Measurements from ENCODE around the gene APOL4.
A peak's percentile ranks its signal among the peaks of the same experiment; 100 is the strongest.
"Not testable (repeated sequence)": the region's sequence is repeated elsewhere in the genome, so short reads cannot be mapped to it uniquely, and the experiment has no call there.

Gene APOL4

DNA sequence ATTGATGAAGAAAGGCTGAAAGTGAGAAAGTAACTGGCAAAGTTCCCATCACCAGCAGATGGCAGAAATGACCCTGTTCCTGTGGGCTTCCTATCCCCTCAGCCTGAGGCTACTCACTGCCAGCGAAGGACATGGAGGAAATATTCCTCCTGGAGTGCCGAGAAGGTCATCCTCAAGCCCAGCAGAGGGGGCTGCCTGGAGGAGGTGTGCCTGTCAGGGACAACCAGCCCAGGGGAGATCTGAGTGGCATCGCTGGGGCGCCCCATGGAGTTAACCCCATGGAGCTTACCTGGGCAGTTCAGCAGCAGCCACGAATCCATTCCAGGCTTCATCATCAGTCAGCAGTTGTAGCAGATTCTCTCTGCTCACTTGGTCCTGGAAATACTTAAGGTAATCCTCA, 29.4 kb upstream of the APOL4 start:
- not testable (repeated sequence) for DNase-seq

DNA sequence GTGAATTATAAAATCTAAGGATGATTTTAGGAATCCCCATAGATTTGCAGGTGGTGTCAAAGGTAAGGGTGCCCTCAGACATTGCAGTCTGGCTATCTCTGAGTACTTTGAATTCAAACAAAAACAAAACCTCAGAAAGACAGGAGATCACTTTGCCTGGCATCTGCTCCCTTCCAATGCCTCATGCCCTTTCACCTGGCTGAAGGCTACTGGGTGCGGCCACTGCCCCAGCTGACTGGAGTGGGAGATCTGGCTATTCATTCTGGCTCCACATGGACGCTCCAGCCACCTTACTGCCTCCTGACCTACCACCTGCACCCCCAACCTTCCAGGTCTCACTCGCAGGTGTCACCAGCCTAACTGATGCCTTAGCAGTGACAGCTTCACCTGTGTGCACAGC, 28.0 kb upstream of the APOL4 start:
- DNase-seq: not testable (repeated sequence)

DNA sequence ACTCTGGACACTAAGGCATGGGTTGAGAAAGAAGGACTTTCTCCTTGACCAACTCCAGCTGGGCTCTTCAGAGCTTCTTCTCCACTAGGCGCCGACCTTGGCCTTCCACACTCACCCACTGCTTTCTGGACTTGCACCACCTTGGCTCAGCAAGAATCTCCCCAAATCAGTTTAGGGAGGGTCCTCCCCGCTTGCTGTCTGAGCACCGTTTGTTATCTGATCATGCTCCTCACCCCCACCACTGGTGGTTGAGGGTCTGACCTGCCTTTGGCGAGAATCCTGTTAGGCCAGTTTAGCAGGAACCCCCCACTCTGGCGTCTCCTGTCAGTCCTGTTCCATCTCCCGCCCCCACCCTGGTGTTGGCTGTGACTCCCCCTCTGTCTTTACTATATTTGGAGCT, 27.3 kb upstream of the APOL4 start:
- no peak for DNase-seq

DNA sequence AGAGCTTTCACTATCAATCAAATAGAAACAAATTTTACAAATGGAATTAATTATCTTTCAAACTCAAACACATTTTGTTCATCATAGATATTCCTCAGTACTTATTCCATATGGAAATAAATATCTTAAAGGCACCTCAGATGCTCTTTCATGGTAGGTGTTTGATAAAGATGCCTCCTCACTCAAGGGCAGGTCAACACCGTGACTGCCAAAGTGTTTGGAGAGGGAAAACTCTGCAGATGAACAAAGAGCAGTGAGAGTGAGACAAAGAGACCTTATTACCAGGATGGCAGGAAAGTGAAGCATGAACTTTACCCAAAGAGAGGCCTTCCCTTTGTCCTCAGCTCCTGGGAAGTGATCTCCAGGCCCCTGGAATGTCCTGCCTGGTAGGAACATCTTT, 26.8 kb upstream of the APOL4 start:
- not testable (repeated sequence) for DNase-seq

DNA sequence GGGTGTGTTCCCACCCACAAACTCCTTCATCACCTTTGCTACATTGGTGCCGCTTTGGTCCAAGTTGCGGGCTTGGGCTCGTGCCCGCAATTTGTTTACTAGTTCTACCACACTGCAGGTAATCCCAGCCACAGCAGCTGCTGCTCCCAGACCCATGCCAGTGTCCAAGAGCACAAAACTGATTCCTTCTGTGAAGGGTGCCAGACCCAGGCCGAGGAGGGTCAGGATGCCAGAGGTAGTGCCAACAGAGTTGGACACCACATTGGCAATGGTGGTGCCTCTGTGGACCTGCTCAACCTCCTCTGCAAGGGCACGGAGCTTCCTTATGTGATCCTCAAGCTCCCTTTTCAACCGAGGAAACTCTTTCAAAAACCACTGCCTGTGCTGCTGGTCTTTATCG, 26.2 kb upstream of the APOL4 start:
- no peak for DNase-seq

DNA sequence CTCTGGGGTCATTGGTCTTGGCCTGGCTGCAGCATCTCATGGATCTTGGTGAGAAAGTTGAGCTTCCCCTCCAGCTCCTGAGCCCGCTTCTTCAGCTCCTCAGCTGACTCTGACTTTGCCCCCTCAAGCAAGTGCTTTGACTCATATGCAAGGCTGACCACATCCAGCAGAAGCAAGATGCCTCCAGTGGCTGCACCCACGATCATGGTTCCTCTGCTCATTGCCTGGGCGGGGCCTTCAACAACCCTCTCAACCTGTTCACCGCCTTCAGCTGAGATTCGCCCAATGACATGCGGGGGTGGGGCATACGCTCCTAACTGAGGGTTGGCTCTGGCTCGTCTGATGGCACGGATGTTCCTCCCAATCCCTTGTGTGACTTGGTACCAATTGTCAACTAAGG, 25.8 kb upstream of the APOL4 start:
- no peak for DNase-seq

DNA sequence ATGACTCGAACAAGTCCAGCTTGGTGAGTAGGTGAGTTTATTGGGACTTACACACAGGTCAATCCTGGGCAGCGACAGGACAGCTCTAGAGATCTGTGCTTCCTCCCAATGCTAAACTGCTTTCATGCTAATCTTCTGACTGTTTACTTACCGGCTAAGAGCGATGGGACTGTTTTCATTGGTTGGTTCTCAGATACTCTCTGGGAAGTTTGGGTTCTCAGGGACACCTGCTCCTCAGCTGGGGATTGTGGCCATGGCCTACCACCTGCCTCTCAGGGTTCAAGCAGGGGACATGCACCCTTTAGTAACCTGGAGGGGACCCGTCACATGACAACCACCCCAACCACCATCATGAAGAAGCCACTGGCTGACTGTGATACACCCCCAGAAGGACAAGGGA, 24.6 kb upstream of the APOL4 start:
- no peak for DNase-seq

DNA sequence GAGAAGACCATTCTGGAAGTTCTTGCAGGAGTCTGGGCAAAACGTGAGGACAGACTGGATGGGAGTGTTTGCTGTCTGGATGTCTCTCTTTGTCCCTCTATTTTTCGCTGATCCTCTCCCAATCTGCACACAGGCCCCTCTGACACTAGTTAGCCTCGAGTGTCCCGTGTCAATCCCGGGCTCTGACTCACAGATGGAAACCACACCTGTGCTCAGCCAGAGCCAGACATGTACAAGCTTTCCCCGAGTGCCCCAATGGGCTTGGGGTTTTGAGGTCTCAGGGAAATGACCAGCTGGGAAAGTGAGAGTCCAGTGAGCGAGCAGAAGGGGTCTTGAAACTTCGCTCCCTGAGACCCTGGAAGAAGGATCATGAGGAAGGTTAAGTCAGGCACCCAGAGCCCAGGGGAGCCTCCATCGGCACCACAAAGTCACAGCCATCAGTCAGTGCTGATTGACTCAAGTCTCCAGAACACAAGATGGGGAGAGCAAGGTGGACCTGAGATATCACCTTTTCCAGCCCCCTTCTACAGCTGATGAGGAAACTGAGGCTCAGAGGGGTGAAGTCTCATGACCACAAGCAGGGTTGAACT, 23.8 kb upstream of the APOL4 start:
- no peak for DNase-seq

DNA sequence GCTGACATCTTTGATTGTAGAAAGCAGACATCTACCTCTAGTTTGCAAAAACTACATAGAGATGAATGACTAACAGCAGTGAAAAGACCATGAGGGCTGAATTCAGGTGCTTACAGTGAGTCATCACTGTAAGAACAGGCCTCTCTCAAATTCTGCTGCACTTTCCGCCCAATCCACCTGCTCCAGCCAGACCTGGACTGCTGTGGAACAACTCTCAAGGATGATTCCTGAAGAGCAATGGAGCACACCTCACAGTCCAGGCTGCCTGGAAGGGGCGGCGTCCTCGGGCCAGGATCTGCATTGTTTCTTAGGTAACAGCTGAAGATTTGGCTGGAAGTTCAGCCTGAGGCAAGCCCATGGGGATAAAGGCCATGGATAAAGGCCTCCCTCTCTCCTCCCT, 22.6 kb upstream of the APOL4 start:
- no peak for DNase-seq

DNA sequence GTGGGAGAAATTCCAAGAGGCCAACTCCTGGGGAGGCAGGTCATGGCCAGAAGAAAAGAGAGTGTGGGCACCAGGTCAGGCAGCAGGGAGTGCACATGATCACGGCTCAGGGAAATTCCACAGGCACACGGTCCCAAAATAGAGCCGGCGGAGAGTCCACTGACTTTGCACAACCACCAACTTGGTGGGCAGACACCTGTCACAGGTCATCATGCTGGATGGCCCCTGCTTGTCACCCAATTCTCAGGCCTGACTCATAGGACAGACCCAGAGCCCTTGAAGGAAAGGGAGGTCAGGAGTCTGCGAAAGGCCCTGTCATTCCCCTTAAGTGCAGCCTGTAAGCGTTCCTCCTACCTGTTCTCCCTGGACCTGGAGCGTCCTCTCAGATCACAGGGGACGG, 21.9 kb upstream of the APOL4 start:
- no peak for DNase-seq

DNA sequence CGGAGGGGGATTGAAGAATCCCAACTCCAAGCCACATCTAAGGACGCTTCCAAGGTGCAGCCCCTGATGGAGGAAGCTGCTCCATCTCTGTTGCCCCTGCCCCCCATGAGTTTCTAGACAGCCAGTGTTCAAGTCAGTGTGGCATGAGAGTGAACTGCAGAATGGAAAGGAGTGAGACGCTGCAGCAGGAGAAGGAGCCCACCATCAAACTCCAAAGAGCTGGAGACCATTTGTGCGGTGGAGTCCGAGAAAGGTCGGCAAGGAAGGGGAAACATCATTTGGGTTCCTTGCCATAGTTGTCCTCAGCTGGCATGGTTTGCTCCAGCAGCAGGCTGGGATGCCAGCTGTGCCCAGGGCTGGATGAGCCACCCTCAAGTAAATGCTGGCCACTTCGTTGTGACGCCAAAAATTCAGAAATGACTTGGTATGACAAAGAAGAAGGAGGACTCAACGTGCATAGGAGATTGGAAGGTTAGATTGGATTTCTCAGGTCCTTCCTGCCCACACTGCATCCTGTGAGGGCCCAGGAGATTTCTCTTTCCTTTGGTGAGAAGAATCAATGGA, 21.4 kb upstream of the APOL4 start:
- no peak for DNase-seq

DNA sequence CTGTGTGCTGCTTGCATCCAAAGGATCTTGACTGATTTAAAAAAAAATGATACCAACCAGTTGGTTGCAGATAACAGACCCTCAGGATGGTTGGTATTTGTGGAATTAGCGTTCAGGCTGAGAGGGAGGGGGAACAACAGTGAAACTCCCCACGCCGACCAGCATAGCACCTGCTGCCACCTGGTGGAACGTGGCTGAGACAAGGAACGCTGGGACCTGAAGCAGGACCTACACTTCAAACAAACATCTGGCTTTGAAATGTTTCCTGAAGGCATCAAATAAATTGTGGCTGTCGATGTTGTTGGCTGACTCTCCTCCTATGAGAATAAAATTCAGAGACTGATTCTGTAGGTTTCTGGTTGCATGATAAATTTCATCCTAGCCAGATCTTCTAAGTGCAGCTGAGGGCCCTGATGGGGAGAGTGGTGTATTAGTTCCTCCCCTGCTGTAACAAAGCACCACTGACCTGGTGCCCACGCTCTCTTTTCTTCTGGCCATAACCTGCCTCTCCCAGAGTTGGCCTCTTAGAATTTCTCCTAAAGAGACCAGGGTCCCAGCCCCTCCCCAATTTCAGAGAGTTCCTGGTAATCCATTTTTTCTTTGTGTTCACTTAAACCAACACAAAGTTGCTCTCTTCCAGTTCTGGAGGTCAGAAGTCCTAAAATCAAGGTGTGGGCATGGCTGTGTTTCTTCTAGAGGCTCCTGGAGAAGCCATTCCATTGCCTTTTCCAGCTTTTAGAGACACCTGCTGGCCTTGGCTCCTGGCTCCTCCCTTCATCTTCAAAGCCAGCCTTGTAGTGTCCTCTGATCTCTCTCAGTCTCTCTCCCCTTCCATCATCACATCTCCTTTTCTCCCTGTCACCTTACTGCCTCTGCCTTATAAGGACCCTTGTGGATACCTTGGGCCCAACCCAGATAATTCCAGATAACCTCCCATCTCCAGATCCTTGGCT, 20.5 kb upstream of the APOL4 start:
- peak in 1 of 4 experiments; percentile 14 for DNase-seq

DNA sequence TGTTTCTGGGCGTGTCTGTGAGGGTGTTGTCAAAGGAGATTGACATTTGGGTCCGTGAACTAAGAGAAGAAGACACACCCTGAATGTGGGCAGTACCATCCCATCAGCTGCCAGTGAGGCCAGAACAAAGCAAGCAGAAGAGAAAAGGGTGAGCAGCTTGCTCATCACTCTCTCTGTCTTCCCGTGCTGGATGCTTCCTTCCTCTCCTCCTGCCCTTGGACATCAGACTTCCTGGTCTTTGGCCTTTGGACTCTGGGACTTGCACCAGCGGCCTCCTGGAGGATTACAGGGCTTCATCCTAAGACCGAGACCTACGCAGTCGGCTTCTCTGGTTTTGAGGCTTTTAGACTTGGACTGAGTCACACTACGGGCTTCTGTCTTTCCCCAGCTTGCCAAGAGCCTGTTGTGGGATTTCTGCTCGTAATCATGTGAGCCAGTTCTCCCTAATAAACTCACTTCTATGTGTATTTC, 18.9 kb upstream of the APOL4 start:
- DNase-seq: no peak

DNA sequence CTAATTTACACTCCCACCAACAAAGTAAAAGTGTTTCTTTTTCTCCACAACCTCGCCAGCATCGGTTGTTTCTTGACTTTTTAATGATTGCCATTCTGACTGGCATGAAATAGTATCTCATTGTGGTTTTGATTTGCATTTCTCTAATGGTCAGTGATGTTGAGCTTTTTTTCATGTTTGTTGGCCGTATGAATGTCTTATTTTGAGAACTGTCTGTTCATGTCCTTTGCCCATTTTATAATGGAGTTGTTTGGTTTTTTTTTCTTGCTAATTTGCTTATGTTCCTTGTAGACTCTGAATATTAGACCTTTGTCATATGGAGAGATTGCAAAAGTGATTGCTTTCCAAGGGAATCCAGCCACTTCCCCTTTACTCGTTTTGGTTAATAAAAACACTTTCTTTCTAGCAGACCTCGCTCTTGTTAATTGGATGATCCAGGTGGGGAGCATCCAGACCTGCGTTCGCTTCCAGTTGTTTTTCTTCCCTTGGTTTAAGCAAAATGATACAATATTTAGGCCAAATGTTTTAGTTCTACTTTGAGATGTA, 17.1 kb upstream of the APOL4 start:
- DNase-seq: no peak

DNA sequence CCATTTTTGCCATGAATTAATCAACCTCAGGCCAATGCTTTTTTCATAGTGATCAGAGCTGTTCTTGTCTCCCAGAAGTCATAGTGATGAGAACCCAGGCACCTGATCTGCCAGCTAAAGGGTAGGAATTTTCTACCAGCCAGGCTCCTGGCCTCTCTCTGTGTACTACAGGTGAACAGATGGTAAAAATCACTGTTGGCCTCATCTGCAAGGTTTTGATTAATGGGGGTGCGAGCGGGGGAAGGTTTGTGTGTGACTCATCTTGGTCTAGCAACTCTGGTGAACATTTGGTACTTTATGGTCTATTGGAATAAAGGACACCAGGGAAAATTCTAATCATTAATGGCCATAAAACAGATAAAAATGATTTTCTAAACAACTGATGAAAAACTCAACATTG, 14.4 kb upstream of the APOL4 start:
- no peak for DNase-seq

DNA sequence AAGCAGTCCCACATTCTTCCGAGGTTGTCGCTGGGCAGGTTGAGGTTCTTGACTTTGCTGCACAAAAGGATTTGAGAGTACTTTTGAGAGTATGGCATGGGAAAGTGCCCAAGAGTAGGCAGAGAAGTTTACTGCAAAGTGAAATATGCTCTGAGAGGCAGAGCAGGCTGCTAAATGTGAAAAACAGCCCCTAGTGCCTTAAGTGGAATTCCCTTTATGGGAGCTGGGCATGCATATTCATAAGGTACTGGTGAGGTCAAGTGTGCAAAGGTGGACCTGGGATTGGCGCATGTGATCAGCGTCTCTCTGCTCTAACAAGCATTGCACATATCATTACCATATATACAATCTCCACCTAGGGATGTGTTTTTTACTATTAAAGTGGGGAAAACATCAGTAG, 12.0 kb upstream of the APOL4 start:
- DNase-seq: no peak

DNA sequence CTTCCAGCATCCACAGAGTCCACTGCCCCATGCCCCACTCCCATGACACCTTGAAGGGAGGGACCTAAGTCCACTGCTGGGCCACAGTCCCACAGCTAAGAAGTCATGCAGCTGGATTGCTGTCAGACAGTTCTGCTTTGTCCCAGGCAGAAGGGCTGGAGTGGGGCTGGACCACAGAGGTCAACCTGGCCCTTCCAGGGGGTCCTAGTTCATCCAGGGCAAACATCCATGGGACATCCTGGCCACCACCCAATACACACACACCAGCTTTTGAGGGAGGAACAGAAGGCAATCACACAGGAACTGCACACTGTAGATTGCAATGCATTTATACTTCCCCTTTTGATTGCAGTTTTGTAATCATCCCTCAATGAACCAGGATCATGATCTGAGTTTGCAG, 11.3 kb upstream of the APOL4 start:
- DNase-seq: no peak

DNA sequence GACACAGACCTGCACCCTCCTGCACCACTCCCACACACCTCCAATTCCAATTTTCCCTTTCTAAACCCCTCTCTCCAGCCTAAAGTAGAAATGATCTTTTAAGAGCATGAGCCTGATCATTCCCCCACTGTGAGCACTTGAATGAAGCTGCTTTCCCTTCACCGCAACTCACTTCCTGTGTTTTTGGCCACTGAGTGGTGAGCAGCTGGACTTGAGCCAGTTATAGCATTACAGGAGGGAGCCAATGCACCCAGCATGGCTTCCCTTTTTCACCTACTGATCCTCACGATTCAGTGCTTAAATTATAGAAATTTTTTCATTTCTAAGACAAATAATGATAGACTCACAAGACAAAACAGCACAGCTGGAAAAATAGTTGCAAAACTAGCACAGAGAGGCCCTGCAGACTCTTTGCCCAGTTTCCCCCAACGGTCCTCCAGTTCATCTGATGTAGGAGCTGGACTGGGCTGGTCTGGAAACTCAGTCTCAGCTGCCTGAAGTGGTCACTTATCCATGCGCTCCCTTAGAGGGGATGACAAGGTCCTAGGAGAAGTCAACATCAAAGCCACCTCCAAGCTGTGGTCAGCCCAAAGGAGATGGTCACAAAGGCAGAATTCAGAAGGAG, 9.7 kb upstream of the APOL4 start:
- no peak for DNase-seq

DNA sequence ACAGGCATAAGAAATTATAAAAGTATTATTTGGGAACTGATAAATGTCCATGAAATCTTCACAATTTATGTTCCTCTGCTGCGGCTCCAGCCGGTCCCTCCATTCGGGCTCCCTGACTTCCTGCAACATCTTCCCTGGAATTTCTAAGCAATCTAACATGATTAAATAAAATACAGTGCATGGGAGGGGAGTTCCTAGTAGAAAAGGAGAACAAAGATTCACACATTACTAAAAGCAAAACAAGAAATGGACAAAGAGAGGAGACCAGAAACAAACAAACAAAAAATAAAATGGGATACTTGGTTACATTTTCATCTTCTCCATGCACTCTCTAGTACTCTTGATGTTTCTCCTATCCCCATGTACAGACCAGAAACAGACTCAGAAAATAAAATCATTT, 8.6 kb upstream of the APOL4 start:
- DNase-seq: no peak

DNA sequence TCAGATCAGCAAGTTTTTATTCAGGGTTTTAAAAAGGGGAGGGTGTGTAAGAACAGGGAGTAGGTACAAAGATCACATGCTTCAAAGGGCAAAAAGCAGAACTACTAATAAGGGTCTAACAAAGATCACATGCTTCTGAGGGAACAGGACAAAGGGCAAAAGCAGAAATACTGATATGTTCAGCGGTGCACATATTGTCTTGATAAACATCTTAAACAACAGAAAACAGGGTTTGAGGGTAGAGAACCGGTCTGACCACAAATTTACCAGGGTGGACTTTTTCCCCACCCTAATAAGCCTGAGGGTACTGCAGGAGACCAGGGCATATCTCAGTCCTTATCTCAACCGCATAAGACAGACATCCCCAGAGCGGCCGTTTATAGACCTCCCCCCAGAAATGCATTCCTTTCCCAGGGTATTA, 7.9 kb upstream of the APOL4 start:
- DNase-seq: not testable (repeated sequence)

DNA sequence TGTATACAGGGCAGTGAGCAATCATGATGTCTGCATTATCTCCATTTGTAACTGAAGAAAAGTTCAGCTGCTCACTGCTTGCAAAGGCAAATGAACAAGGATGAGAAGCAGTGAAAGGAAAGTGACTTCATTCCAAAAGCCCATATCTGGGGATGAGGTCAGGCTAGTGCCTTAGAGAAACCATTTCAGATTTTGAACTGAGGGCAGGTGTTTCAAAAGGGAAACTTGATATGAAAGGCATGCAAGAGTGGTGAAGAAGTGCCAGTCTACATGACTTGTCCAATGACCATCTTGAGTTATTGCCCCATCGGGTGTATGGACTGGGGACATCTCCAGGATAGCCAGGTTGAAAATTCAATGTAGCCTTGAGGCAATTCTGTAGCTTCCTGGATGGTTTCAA, 7.3 kb upstream of the APOL4 start:
- DNase-seq: no peak

DNA sequence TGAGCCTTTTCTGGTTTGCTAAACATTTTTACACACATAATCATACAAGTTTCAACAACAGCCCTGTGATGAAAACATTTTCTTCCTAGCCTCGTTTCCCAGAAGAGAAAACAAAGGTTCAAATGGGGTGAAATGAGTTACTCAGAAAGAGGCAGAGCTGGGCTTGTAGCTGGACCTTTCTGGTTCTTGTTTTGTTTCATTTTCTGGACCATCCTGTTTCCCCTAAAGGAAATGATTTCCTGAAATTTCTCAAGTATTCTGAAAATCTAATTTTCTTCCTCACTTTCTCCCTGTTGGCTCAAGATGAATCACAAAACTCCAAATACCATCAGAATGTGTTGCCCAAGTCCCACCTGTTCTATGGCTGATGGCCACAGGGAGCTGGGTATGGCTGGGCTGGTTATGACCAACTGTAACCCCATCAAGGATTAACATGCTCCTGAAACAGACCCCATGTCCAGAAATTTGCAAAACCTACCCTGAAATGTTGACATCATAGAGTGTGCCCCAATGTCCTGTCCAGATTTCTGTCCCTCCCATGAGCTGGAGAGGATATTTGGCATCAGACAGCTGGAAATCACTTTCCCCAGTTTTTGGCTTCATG, 6.7 kb upstream of the APOL4 start:
- no peak for DNase-seq

DNA sequence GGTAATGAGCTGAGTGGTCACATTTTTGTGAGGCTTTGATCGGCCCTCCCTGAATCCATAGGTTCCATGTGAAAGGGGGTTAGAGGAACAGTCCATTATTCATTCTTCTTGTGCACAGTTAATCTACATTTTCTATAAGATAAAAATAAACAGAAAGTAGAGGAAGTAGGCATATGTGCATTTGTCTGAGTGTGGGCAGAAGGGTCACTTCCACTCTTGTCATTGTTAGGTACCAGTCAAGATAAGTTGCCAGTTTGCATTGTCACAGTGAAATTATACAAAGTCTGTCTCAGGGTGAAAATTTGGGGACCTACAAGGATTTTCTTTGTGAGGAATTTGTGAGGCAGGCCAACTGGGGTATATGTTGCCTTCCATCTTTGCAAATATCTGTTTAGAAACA, 4.6 kb upstream of the APOL4 start:
- no peak for DNase-seq

Measured in activated CD4-positive, CD25-positive, alpha-beta regulatory T cell (primary cell).